ENCODE data around the gene TMED4. TPM values are rescaled to one million over a fixed set of nuclear protein-coding genes. Genes with fewer than 3 reads are reported as not detected.

Gene TMED4
- total and polyA plus RNA-seq, 2 of the 13 experiments (the other 11 are each of a cell fraction or from before 2014, with no cell fraction given), result 81.4 to 109 TPM

- TF ChIP-seq ZNF276 (CRISPR knock-in tag; IDR thresholded peaks at IDR 0.05; ENCODE audit: low read depth) (no peak), DNMT3B (CRISPR knock-in tag; conservative IDR thresholded peaks at IDR 0.05) (no peak), DBP (CRISPR knock-in tag; IDR thresholded peaks at IDR 0.05; ENCODE audit: not compliant biosample characterization) (no peak), ZNF10 (CRISPR knock-in tag; IDR thresholded peaks at IDR 0.05; ENCODE audit: borderline replicate concordance, low read depth) (no peak), TGIF2 (CRISPR knock-in tag; IDR thresholded peaks at IDR 0.05) (no peak), GABPB1 (CRISPR knock-in tag; IDR thresholded peaks at IDR 0.05) (peak; percentile 42; the same call in 1 of the 2 replicates), TCF7L2 (IDR thresholded peaks at IDR 0.05; ENCODE audit: low read depth, low read length) (no peak), ZNF788 (CRISPR knock-in tag; IDR thresholded peaks at IDR 0.05; ENCODE audit: borderline replicate concordance) (no peak), ZNF724P (CRISPR knock-in tag; IDR thresholded peaks at IDR 0.05; ENCODE audit: borderline replicate concordance) (no peak), MXI1 (IDR thresholded peaks at IDR 0.05; ENCODE audit: borderline replicate concordance, low read depth, low read length) (no peak; the same call in 2 of the 3 replicates), ZNF773 (CRISPR knock-in tag; IDR thresholded peaks at IDR 0.05; ENCODE audit: borderline replicate concordance) (no peak), ZC3H4 (CRISPR knock-in tag; IDR thresholded peaks at IDR 0.05; ENCODE audit: borderline replicate concordance) (no peak), TBP (CRISPR knock-in tag; IDR thresholded peaks at IDR 0.05) (no peak), KDM2A (CRISPR knock-in tag; IDR thresholded peaks at IDR 0.05; ENCODE audit: borderline replicate concordance, low read depth) (peak; percentile 54), ZNF850 (CRISPR knock-in tag; conservative IDR thresholded peaks at IDR 0.05) (no peak), SPEN (CRISPR knock-in tag; IDR thresholded peaks at IDR 0.05; ENCODE audit: low read depth) (no peak), STAT6 (CRISPR knock-in tag; IDR thresholded peaks at IDR 0.05; ENCODE audit: borderline replicate concordance) (no peak), ERF (CRISPR knock-in tag; IDR thresholded peaks at IDR 0.05) (no peak), GMEB2 (CRISPR knock-in tag; IDR thresholded peaks at IDR 0.05; ENCODE audit: low read depth) (no peak), PAX8 (CRISPR knock-in tag; IDR thresholded peaks at IDR 0.05; ENCODE audit: borderline replicate concordance) (no peak)
These were observed 16.8 kb downstream of the TMED4 start (continued) for GRCh38 chr7:44565097-44565794.
